Osteocyte (in vitro differentiated cells): ENCODE data around the gene TSPAN5. TPM values are rescaled to one million over a fixed set of nuclear protein-coding genes. Genes with fewer than 3 reads are reported as not detected.

Experiments used
- DNase-seq: peaks from one replicate; pipeline ENCODE4 v3.0.0; 2021; ENCODE audit warnings: mixed read lengths; ENCODE audit not compliant: unreplicated experiment; ENCODE audit errors: extremely low spot score
- H3K27ac Mint-ChIP-seq: one replicate; pipeline ENCODE4 v1.8.0; 2021; ENCODE audit warnings: mild to moderate bottlenecking, mixed read lengths; ENCODE audit not compliant: unreplicated experiment
- H3K27me3 Mint-ChIP-seq: one replicate; pipeline ENCODE4 v1.8.0; 2021; ENCODE audit warnings: mixed read lengths; ENCODE audit not compliant: unreplicated experiment
- H3K36me3 Mint-ChIP-seq: one replicate; pipeline ENCODE4 v1.8.0; 2021; ENCODE audit warnings: mixed read lengths; ENCODE audit not compliant: unreplicated experiment
- H3K4me1 Mint-ChIP-seq: one replicate; pipeline ENCODE4 v1.8.0; 2021; ENCODE audit warnings: mixed read lengths; ENCODE audit not compliant: unreplicated experiment
- H3K4me3 Mint-ChIP-seq: one replicate; pipeline ENCODE4 v1.8.0; 2021; ENCODE audit warnings: mild to moderate bottlenecking, moderate library complexity, mixed read lengths; ENCODE audit not compliant: unreplicated experiment
- H3K9me3 Mint-ChIP-seq: one replicate; pipeline ENCODE4 v1.8.0; 2021; ENCODE audit warnings: mixed read lengths; ENCODE audit not compliant: unreplicated experiment
- CTCF ChIP-seq: fragments of 200-600 bp; sonication (generic); IDR thresholded peaks from 2 replicates; pipeline ENCODE4 v1.5.0; 2021; ENCODE audit warnings: antibody characterized with exemption, mild to moderate bottlenecking, moderate library complexity
- total RNA-seq: library from RNA; stranded (reverse); gene quantifications from 2 replicates; pipeline ENCODE4 v1.2.1, GENCODE V29; 2021

The TSPAN5 gene
- total RNA-seq, 1 donor from 2014 or later, result 64.2 TPM

GRCh38 chr4:98659741-98660462, 1.5 kb upstream of the TSPAN5 start:
- Mint-ChIP-seq H3K4me3 (peak overlapping the region; percentile 89), H3K9me3 (no peaks in the 10 kb centered on the region), H3K27ac (peak overlapping the region; percentile 89), H3K27me3 (no peaks in the 10 kb centered on the region), H3K36me3 (no peaks in the 10 kb centered on the region), H3K4me1 (peaks cover 49% of the 10 kb centered on the region)
- TF ChIP-seq CTCF, result no peak
- DNase-seq, result no peak

GRCh38 chr4:98659106-98659592, 738 bp upstream of the TSPAN5 start:
- Mint-ChIP-seq H3K27me3 (no peaks in the 10 kb centered on the region), H3K4me1 (peaks cover 56% of the 10 kb centered on the region), H3K4me3 (peak overlapping the region; percentile 89), H3K9me3 (no peaks in the 10 kb centered on the region), H3K27ac (peak overlapping the region; percentile 89), H3K36me3 (no peaks in the 10 kb centered on the region)
- no peak for DNase-seq
- peak; percentile 42 for TF ChIP-seq CTCF

- Mint-ChIP-seq H3K9me3 (no peaks in the 10 kb centered on the region), H3K4me1 (peaks cover 71% of the 10 kb centered on the region), H3K27me3 (no peaks in the 10 kb centered on the region), H3K36me3 (no peaks in the 10 kb centered on the region), H3K27ac (peak overlapping the region; percentile 99), H3K4me3 (peak overlapping the region; percentile 95)
- TF ChIP-seq CTCF, result no peak
- no peak for DNase-seq
Observed at GRCh38 chr4:98657531-98658286, 702 bp downstream of the TSPAN5 start.

GRCh38 chr4:98656886-98657285, 1.5 kb downstream of the TSPAN5 start:
- H3K4me1 Mint-ChIP-seq, result peaks cover 76% of the 10 kb centered on the region
- TF ChIP-seq CTCF, result no peak
- no peak for DNase-seq
- no peaks in the 10 kb centered on the region for H3K27me3 Mint-ChIP-seq
- no peaks in the 10 kb centered on the region for H3K36me3 Mint-ChIP-seq
- H3K4me3 Mint-ChIP-seq, result peak overlapping the region; percentile 95
- peak overlapping the region; percentile 99 for H3K27ac Mint-ChIP-seq
- no peaks in the 10 kb centered on the region for H3K9me3 Mint-ChIP-seq

GRCh38 chr4:98656443-98656842, 2.0 kb downstream of the TSPAN5 start:
- peak overlapping the region; percentile 99 for H3K27ac Mint-ChIP-seq
- H3K27me3 Mint-ChIP-seq, result no peaks in the 10 kb centered on the region
- H3K9me3 Mint-ChIP-seq, result peaks cover under 1% of the 10 kb centered on the region
- H3K4me3 Mint-ChIP-seq, result peak overlapping the region; percentile 95
- H3K4me1 Mint-ChIP-seq, result peaks cover 73% of the 10 kb centered on the region
- DNase-seq, result no peak
- H3K36me3 Mint-ChIP-seq, result peaks cover under 1% of the 10 kb centered on the region
- TF ChIP-seq CTCF, result no peak
